HFF-Myc (cell line): ENCODE results near the gene MMD.
"Not testable (repeated sequence)": the region's sequence is repeated elsewhere in the genome, so short reads cannot be mapped to it uniquely, and the experiment has no call there.

Experiments
- DNase-seq: peaks from one replicate; pipeline ENCODE4 v3.0.0-alpha.2; 2011; ENCODE audit warnings: low read depth; ENCODE audit errors: extremely low read depth
- H3K4me3 ChIP-seq: replicated peaks from 2 replicates; pipeline ENCODE4 v1.5.1; 2011; ENCODE audit warnings: low read depth, mild to moderate bottlenecking, control low read depth, low read length
- TF ChIP-seq, protein P1 (sequence below): IDR thresholded peaks from 2 replicates; pipeline ENCODE4 v1.5.1; 2012; ENCODE audit warnings: mild to moderate bottlenecking, low read depth, low read length, control low read depth; ENCODE audit errors: missing control alignments

MMD gene, protein sequence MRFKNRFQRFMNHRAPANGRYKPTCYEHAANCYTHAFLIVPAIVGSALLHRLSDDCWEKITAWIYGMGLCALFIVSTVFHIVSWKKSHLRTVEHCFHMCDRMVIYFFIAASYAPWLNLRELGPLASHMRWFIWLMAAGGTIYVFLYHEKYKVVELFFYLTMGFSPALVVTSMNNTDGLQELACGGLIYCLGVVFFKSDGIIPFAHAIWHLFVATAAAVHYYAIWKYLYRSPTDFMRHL

DNA sequence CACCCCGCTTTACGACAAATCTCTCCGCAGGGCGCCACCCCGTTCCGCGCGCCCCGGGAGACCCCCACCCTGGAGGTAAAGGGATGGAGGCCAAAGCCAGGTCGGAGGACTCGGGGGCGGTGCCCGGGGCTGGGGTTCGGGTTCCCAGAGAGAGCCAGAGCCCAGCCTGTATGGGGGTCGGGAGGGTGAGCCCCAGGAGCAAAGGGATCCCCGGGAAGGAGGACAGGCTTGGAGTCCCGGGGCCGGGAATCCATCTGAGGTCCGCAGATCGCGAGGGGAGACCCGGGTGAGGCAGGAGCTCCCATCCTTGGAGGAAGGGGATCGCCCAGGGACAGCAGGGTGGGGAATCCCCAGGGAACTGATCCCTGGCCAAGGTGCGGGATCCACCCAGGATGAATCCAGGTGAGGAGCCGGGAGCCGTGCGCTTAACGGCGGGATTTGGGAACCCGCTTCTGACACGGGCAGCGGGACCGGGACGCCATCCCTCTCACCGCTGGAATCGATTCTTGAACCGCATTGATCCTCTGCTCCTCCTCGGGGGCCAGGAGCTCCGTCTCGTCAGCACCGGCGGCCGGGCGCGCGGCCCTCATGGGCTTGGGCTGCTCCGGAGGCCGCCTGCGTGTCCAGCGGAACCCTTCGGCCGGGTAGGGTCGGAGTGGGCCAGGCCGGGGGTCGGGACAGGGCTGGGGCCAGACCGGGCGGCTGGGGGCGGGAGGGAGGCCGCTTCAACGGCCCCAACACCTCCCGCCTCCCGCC is at the start of gene MMD:
Gene MMD, minus strand, starts transcription at position 657 of the 756 bp plus-strand sequence. Its CDS starts 140 bp downstream, at position 517.
- no peak for DNase-seq
- TF ChIP-seq, protein P1, sequence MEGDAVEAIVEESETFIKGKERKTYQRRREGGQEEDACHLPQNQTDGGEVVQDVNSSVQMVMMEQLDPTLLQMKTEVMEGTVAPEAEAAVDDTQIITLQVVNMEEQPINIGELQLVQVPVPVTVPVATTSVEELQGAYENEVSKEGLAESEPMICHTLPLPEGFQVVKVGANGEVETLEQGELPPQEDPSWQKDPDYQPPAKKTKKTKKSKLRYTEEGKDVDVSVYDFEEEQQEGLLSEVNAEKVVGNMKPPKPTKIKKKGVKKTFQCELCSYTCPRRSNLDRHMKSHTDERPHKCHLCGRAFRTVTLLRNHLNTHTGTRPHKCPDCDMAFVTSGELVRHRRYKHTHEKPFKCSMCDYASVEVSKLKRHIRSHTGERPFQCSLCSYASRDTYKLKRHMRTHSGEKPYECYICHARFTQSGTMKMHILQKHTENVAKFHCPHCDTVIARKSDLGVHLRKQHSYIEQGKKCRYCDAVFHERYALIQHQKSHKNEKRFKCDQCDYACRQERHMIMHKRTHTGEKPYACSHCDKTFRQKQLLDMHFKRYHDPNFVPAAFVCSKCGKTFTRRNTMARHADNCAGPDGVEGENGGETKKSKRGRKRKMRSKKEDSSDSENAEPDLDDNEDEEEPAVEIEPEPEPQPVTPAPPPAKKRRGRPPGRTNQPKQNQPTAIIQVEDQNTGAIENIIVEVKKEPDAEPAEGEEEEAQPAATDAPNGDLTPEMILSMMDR, result no peak
- peak within 1 kb of the TSS; percentile 83 for H3K4me3 ChIP-seq

DNA sequence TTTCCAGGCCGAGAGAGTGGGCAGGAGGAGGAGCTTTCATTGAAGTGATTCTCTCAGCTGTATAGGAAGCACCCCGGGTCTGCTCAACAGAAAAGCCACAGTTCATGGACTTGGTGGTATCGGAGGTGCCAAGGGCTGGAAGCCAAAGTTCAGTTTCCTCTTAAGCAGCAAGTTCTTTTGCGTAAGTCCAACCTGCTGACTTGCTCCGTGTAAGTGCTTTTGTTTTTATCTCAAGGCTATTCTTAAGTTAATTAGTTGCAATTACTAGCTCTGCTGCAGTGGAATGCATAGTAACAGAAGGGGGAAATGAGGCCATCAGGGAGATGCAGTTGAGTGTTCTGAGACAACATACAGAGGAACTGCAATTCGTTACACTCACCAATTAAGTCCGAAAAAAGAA is 45.0 kb upstream of the MMD start:
- no peak for DNase-seq
- TF ChIP-seq, protein P1, result no peak
- no peak overlapping the region for H3K4me3 ChIP-seq

DNA sequence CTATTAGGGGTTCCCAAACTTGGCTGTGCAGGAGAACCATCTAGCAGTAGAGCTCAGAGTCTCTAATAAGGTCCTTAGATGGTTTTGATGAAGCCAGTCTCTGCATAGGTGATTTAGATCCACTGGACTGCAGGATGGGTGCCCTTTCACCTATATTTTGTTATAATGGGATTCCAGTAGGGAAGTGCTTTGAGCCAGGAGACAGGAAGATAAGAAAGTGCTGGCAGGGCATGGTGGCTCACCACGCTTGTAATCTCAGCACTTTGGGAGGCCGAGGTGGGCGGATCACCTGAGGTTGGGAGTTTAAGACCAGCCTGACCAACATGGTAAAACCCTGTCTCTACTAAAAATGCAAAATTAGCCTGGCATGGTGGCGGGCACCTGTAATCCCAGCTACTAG is 44.1 kb upstream of the MMD start:
- not testable (repeated sequence) for H3K4me3 ChIP-seq

DNA sequence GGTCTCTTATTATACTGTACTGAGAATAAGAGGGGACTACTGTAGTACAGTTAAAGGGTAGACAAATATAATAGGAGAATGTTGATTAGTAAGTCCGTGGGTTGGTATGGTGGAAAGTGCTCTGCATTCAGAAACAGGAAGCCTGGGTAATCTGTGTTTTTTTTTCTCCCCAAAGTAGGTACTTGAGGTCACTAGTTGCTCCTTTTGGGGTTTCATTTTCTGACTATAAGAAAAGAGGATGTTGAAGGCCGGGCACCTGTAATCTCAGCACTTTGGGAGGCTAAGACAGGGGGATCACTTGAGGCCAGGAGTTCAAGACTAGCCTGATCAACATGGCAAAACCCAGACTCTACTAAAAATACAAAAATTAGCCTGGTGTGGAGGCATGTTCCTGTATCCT is 42.0 kb upstream of the MMD start:
- DNase-seq, result no peak
- TF ChIP-seq, protein P1, result no peak
- no peak overlapping the region for H3K4me3 ChIP-seq

More for the DNA sequence above, 44.1 kb upstream of the MMD start:
- not testable (repeated sequence) for DNase-seq

DNA sequence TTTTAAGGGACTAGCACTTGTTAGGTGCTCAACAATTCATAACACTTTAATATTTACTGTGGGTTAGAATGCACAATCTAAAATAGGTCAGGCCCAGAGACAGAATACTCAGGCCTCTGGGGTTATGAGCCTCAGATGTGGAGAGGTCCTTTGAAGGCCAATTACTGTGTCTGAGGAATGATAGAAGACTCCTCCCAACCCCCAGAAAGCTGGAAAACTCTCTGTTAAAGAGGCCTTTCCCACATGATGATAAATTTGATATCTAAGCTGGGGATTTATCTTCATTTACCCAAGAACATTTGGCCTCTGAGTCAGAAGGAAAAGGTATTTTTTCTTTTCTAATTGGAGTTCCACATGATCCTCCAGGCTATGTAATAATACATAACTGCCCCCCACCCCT is 41.1 kb upstream of the MMD start:
- H3K4me3 ChIP-seq, result no peak overlapping the region
- TF ChIP-seq, protein P1, result no peak
- no peak for DNase-seq

DNA sequence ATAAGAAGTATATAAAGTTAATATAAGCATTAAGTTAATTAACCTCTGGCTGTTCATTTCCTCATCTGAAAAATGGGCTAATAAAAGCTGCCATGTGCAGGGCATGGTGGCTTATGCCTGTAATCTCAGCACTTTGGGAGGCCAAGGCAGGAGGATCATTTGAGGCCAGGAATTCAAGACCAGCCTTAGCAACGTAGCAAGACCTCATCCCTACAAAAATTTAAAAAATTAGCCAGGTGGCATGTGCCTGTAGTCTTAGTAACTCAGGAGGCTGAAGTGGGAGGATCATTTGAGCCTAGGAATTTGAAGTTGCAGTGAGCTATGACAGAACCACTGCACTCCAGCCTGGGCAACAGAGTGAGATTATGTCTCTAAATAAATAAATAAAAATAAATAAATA is 40.6 kb upstream of the MMD start:
- no peak for DNase-seq
- H3K4me3 ChIP-seq, result no peak overlapping the region
- TF ChIP-seq, protein P1, result no peak

DNA sequence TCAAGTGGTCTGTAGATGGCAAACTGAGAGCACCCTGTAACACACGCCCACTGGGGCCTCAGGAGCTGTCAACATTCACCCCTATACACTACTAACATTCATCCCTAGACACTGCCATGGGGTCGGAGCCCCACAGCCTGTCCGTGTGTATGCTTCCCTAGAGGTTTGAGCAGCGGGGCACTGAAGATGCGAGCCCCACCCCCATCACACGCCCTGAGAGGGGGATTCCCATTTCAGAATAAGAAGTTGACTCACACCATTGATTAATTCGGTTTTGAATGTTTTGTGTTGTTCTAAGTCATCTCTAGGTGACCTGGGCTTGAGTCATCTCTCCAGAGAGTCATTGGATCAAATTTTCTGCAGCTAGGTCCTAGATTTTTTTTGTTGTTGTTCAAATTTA is 37.3 kb upstream of the MMD start:
- TF ChIP-seq, protein P1, result no peak
- no peak overlapping the region for H3K4me3 ChIP-seq
- DNase-seq, result no peak
